HepG2 (cell line): Measurements from ENCODE around the gene TMEM232. TPM values are rescaled to one million over a fixed set of nuclear protein-coding genes. Genes with fewer than 3 reads are reported as not detected.
"Not testable (repeated sequence)": the region's sequence is repeated elsewhere in the genome, so short reads cannot be mapped to it uniquely, and the experiment has no call there.

Experiments used
- ATAC-seq: fragments of 200-7000 bp; cut with Tn5 transposase; 3 replicates; pipeline ENCODE4 v1.9.1; 2020; ENCODE audit warnings: mild to moderate bottlenecking, moderate library complexity
- BruUV-seq: library from RNA; stranded (reverse); fragments of 400-500 nt; replicated peaks from 2 replicates; lab custom pipeline; 2021; lab: Mats Ljungman, UMichigan
- CTCF ChIA-PET: fragments of 300-600 bp; formaldehyde crosslinking; extraction: SDS; loops from one replicate; lab custom pipeline; 2021; ENCODE audit warnings: low total read pairs, inconsistent platforms, low intra/inter-chr PET ratio; lab: Yijun Ruan, JAX
- POLR2A ChIA-PET: fragments of 350-600 bp; sonication (Branson Sonifier 250); formaldehyde crosslinking; loops from one replicate; lab custom pipeline; 2020; ENCODE audit warnings: antibody characterized with exemption, inconsistent platforms; lab: Yijun Ruan, JAX
- DNase-seq: peaks from one replicate; pipeline ENCODE4 v3.0.0-alpha.2; 2015; ENCODE audit warnings: low spot score
- FAIRE-seq: peaks from 3 replicates; lab custom pipeline; 2011; peaks lifted over from hg19 to GRCh38; lab: Jason Lieb, UNC
- H2AFZ ChIP-seq: one replicate; pipeline ENCODE4 v1.6.1; 2011; ENCODE audit warnings: low read length, inconsistent platforms
- H3K27ac ChIP-seq: fragments of 300-600 bp; 3 replicates; pipeline ENCODE4 v1.8.0; 2011; ENCODE audit warnings: mixed run types, mild to moderate bottlenecking, mixed read lengths, low read length, inconsistent platforms; ENCODE audit not compliant: insufficient read depth; ENCODE audit errors: extremely low read length
- H3K27me3 ChIP-seq, 2 experiments: fragments of 200-600 bp in 1 of 2; 2 replicates in 1 of 2; 3 replicates in 1 of 2; pipeline versions ENCODE4 v1.6.0 to v1.8.0; 2011; ENCODE audit warnings: low read length in 2 of 2, mild to moderate bottlenecking in 2 of 2, moderate library complexity in 2 of 2, inconsistent platforms in 1 of 2; ENCODE audit not compliant: insufficient read depth in 2 of 2, control insufficient read depth in 1 of 2
- H3K36me3 ChIP-seq, 2 experiments: fragments of 200-600 bp in 1 of 2; replicated peaks in 1 of 2; 2 replicates in 1 of 2; 3 replicates in 1 of 2; pipeline versions ENCODE4 v1.5.1 to v1.8.0; 2011; ENCODE audit warnings: low read length in 2 of 2, inconsistent platforms in 1 of 2; ENCODE audit not compliant: insufficient read depth in 2 of 2, control insufficient read depth in 1 of 2
- H3K4me1 ChIP-seq: 2 replicates; pipeline ENCODE4 v1.5.1; 2012; ENCODE audit warnings: low read length, inconsistent platforms; ENCODE audit not compliant: insufficient read depth
- H3K4me2 ChIP-seq: 2 replicates; pipeline ENCODE4 v1.6.0; 2011; ENCODE audit warnings: low read depth, low read length, inconsistent platforms
- H3K4me3 ChIP-seq, 3 experiments: fragments of 200-600 bp in 1 of 3; sonication (generic), shearing (Covaris generic) in 1 of 3; replicated peaks in 1 of 3; 2 replicates each; pipeline ENCODE4 v1.5.1; 2011 to 2016; ENCODE audit warnings: low read length in 3 of 3, inconsistent platforms in 2 of 3, low read depth in 2 of 3, mild to moderate bottlenecking in 2 of 3, control low read depth in 1 of 3, mixed read lengths in 1 of 3; ENCODE audit not compliant: insufficient read depth in 1 of 3
- H3K79me2 ChIP-seq: one replicate; pipeline ENCODE4 v1.6.1; 2011; ENCODE audit warnings: low read length, inconsistent platforms; ENCODE audit not compliant: insufficient read depth
- H3K9ac ChIP-seq: 2 replicates; pipeline ENCODE4 v1.6.0; 2011; ENCODE audit warnings: mild to moderate bottlenecking, low read depth, low read length, inconsistent platforms; ENCODE audit not compliant: insufficient read depth
- H3K9me3 ChIP-seq: 2 replicates; pipeline ENCODE4 v1.5.1; 2012; ENCODE audit warnings: mild to moderate bottlenecking, low read length
- H4K20me1 ChIP-seq: 2 replicates; pipeline ENCODE4 v1.6.0; 2011; ENCODE audit warnings: inconsistent platforms, mild to moderate bottlenecking, low read length, moderate library complexity; ENCODE audit not compliant: insufficient read depth
- CBX2 ChIP-seq, 2 experiments: fragments of 200-600 bp in 1 of 2; sonication (generic); formaldehyde crosslinking in 1 of 2; IDR thresholded peaks; 2 replicates each; pipeline versions ENCODE4 v1.7.0 to v1.8.1; 2018 to 2022; ENCODE audit warnings: low read depth in 2 of 2, low read length in 1 of 2, mild to moderate bottlenecking in 1 of 2, missing genetic modification reagents in 1 of 2
- MAFG ChIP-seq: sonication (generic); formaldehyde crosslinking; IDR thresholded peaks from 2 replicates; pipeline ENCODE4 v1.5.1; 2020; ENCODE audit warnings: mild to moderate bottlenecking, missing genetic modification reagents
- MAZ ChIP-seq, 2 experiments: sonication (generic) in 1 of 2; formaldehyde crosslinking in 1 of 2; IDR thresholded peaks; 2 replicates each; pipeline versions ENCODE4 v1.5.0 to v1.6.1; 2012 to 2020; ENCODE audit warnings: low read depth in 2 of 2, mild to moderate bottlenecking in 2 of 2, borderline replicate concordance in 1 of 2, improper control_type of control experiment in 1 of 2, low read length in 1 of 2, missing genetic modification reagents in 1 of 2, moderate library complexity in 1 of 2
- MYPOP ChIP-seq: sonication (generic); formaldehyde crosslinking; IDR thresholded peaks from 2 replicates; pipeline ENCODE4 v1.8.1; 2023; ENCODE audit warnings: mild to moderate bottlenecking, moderate library complexity, missing genetic modification reagents
- WGBS: methylation state at CpG from one replicate; pipeline ENCODE4 v1.1.6; 2017; ENCODE audit warnings: low lambda C conversion rate; 5-methylcytosine and 5-hydroxymethylcytosine counted together
- in situ Hi-C: cut with HindIII; loops from 2 replicates; pipeline ENCODE4 v1.10.0; 2017; ENCODE audit warnings: low pct_unique_long_range_greater_than_20kb; ENCODE audit not compliant: extremely low pct_ligation_motif_present
- intact Hi-C: fragments of 100-400 bp; cut with micrococcal nuclease; formaldehyde crosslinking; loops from one replicate; pipeline ENCODE4 v1.10.0; 2022; ENCODE audit not compliant: unreplicated experiment
- polyA plus RNA-seq, 8 experiments: library from polyadenylated mRNA; depleted of rRNA in 3 of 8; stranded (reverse) in 7 of 8; unstranded in 1 of 8; fragments of >200 nt; fragmentation: Illumina TruSeq in 4 of 8; extraction: Trizol in 4 of 8; gene quantifications; 2 replicates each; pipeline versions ENCODE4 v1.2.1 to v1.2.3, GENCODE V29; 2011 to 2016; ENCODE audit warnings: low read depth in 4 of 8, missing spikeins in 1 of 8, mixed read lengths in 1 of 8; ENCODE audit not compliant: insufficient read depth in 1 of 8
- total RNA-seq, 5 experiments: library from RNA; depleted of rRNA; stranded (reverse); fragments of >200 nt; fragmentation: Illumina TruSeq; extraction: Trizol; gene quantifications; 2 replicates each; pipeline ENCODE4 v1.2.3, GENCODE V29; 2016; ENCODE audit warnings: low read depth in 1 of 5

TMEM232 gene
- total and polyA plus RNA-seq, 2 of the 13 experiments (the other 11 are each of a cell fraction or from before 2014, with no cell fraction given), result 0.29 to 0.71 TPM

- TF ChIP-seq MAZ (IDR thresholded peaks at IDR 0.05; ENCODE audit: borderline replicate concordance, low read depth, low read length) (no peak), MAZ (CRISPR knock-in tag; IDR thresholded peaks at IDR 0.05; ENCODE audit: low read depth) (no peak), CBX2 (IDR thresholded peaks at IDR 0.05; ENCODE audit: low read depth, low read length) (no peak), CBX2 (CRISPR knock-in tag; IDR thresholded peaks at IDR 0.05; ENCODE audit: low read depth) (no peak), MYPOP (CRISPR knock-in tag) (no peak), MAFG (no peak)
These were observed 190.1 kb downstream of the TMEM232 start (continued) for GRCh38 chr5:110536120-110537115.

- H3K79me2 ChIP-seq, H4K20me1 ChIP-seq, H3K27me3 ChIP-seq, H3K9ac ChIP-seq, intact Hi-C loops, ATAC-seq, in situ Hi-C loops, POLR2A ChIA-PET, H3K36me3 ChIP-seq, BruUV-seq, H3K9me3 ChIP-seq, CTCF ChIA-PET, H2AFZ ChIP-seq, DNase-seq, H3K4me3 ChIP-seq, H3K4me2 ChIP-seq, FAIRE-seq, H3K27ac ChIP-seq, H3K4me1 ChIP-seq: not testable (repeated sequence)
- WGBS, result 43% methylated on average over 7 of the region's 7 CpGs
These were observed 191.3 kb downstream of the TMEM232 start for GRCh38 chr5:110535146-110535545.
